ENCODE data around the gene HEATR5B.

- TF ChIP-seq POLR2AphosphoS5 (IDR thresholded peaks at IDR 0.05; ENCODE audit: borderline replicate concordance, low read depth, low read length) = no peak
- TF ChIP-seq EZH2 (IDR thresholded peaks at IDR 0.05) = no peak
- no peak for TF ChIP-seq FOXP2 (optimal IDR thresholded peaks at IDR 0.05; ENCODE audit: control extremely low read depth, extremely low read length, insufficient read depth)
These were observed 14.4 kb upstream of the HEATR5B start for GRCh38 chr2:37098416-37099118.

All from SK-N-MC (cell line).